Endometrial microvascular endothelial cells (primary cell): ENCODE results near the gene LNX2. TPM values are rescaled to one million over a fixed set of nuclear protein-coding genes. Genes with fewer than 3 reads are reported as not detected.

Source experiments
- in situ Hi-C: cut with HindIII; loops from 2 replicates; pipeline ENCODE4 v1.10.0; 2017; ENCODE audit warnings: low sequenced_read_pairs, low pct_unique_long_range_greater_than_20kb; ENCODE audit errors: inconsistent ontology term
- total RNA-seq: library from RNA; depleted of rRNA; stranded (reverse); fragments of >200 nt; gene quantifications from one replicate; pipeline ENCODE4 v1.2.3, GENCODE V29; 2015; ENCODE audit errors: inconsistent ontology term

The LNX2 gene
- total RNA-seq, 1 donor from 2014 or later, result 9.3 TPM

- in situ Hi-C loops, result no loop called here
Measured at GRCh38 chr13:27578121-27579030, 42.0 kb downstream of the LNX2 start.

- in situ Hi-C loops, result no loop called here
Measured at GRCh38 chr13:27574661-27575060, 45.7 kb downstream of the LNX2 start.

- in situ Hi-C loops, result no loop called here
Measured at GRCh38 chr13:27573265-27573664, 47.1 kb downstream of the LNX2 start.

- in situ Hi-C loops, result no loop called here
Measured at GRCh38 chr13:27572234-27572901, 48.0 kb downstream of the LNX2 start.

GRCh38 chr13:27570906-27571305 is 49.4 kb downstream of the LNX2 start:
- in situ Hi-C loops, result no loop called here

- in situ Hi-C loops, result no loop called here
Measured at GRCh38 chr13:27569405-27569804, 50.9 kb downstream of the LNX2 start.

- in situ Hi-C loops, result no loop called here
Measured at GRCh38 chr13:27565818-27566217, 54.5 kb downstream of the LNX2 start.

GRCh38 chr13:27562457-27562856 is 57.9 kb downstream of the LNX2 start:
- in situ Hi-C loops, result no loop called here

GRCh38 chr13:27559719-27560118 is 60.6 kb downstream of the LNX2 start:
- in situ Hi-C loops, result no loop called here

- in situ Hi-C loops, result no loop called here
Measured at GRCh38 chr13:27556109-27556508, 64.2 kb downstream of the LNX2 start.

- in situ Hi-C loops, result no loop called here
Measured at GRCh38 chr13:27551562-27551961, 68.8 kb downstream of the LNX2 start.

GRCh38 chr13:27549406-27549981 is 70.8 kb downstream of the LNX2 start:
- in situ Hi-C loops, result no loop called here

GRCh38 chr13:27542220-27542619 is 78.1 kb downstream of the LNX2 start:
- in situ Hi-C loops, result no loop called here

GRCh38 chr13:27541386-27541785 is 78.9 kb downstream of the LNX2 start:
- in situ Hi-C loops, result no loop called here

- in situ Hi-C loops, result no loop called here
Measured at GRCh38 chr13:27536361-27537101, 83.8 kb downstream of the LNX2 start.

GRCh38 chr13:27535546-27535945 is 84.8 kb downstream of the LNX2 start:
- in situ Hi-C loops, result no loop called here

GRCh38 chr13:27534981-27535380 is 85.3 kb downstream of the LNX2 start:
- in situ Hi-C loops, result no loop called here

GRCh38 chr13:27534108-27534980 is 86.0 kb downstream of the LNX2 start:
- in situ Hi-C loops, result no loop called here
